Measurements from ENCODE around the gene AMBRA1.

Gene AMBRA1

GRCh38 chr11:46480909-46481308, 112.9 kb downstream of the AMBRA1 start:
- TF ChIP-seq CTCF (conservative IDR thresholded peaks at IDR 0.05): no peak
- no peak overlapping the region for H3K27ac ChIP-seq

DNA sequence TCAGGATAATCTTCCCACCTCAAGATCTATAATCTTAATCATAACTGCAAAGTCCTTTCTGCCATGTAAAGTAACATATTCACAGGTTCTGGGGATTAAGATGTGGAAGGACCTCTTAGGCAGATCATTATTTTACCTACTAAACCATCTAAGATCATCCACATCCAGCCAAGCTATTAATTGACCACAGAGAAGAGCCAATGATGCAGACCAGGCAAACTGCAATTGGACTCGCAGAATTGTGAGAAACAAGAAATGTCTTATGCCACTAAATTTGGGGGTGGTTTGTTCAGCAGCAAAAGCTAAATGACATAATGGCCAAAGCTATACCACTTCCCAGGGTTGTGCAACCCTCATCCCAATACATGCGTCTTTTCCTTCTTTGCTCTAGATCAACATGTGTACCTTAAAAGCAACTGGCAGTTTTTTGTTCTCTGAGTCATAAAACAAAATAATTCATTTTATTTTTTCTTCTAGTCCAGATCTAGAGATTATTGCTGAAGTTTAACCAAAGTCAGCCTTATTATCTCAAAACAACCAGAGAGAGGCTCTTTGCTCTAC, 113.6 kb downstream of the AMBRA1 start:
- no peak for TF ChIP-seq CTCF (conservative IDR thresholded peaks at IDR 0.05)
- H3K27ac ChIP-seq: no peak overlapping the region

DNA sequence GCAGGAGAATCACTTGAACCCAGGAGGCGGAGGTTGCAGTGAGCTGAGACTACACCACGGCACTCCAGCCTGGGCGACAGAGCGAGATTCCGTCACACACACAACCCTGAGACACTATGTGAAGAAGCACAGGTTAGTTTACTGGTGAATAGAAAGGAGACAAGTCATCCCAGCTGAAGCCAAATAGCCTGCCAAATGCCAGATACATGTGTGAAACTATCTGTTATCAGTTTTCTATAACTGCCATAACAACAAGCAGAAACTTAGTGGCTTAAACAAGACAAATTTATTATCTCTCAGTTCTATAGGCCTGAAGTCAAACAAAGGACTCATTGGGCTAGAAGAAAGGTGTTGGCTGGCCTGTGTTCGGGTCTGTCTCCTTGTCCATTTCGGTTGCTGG, 114.2 kb downstream of the AMBRA1 start:
- no peak for TF ChIP-seq CTCF (conservative IDR thresholded peaks at IDR 0.05)
- no peak overlapping the region for H3K27ac ChIP-seq

DNA sequence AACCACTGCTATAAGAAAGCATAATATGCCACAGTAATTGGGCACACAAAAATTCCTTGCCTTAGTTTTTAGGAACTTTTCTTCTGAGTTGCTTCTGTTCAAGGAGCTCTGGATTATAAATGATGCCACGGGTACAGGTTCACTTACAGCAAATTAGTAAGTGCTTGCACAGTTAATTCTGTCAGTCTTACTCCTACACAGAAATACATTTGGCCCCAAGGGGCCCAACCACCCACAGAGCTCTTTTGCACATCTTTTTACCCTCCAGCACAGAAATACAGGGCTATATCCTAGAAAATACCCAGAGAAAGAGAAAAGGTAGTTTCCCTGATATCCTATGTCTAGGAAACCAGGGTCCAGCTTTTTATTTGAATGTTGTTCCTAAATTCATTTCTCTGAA, 115.6 kb downstream of the AMBRA1 start:
- H3K27ac ChIP-seq: no peak overlapping the region
- TF ChIP-seq CTCF (conservative IDR thresholded peaks at IDR 0.05): no peak

GRCh38 chr11:46477136-46477535, 116.7 kb downstream of the AMBRA1 start:
- no peak for TF ChIP-seq CTCF (conservative IDR thresholded peaks at IDR 0.05)
- H3K27ac ChIP-seq: no peak overlapping the region

DNA sequence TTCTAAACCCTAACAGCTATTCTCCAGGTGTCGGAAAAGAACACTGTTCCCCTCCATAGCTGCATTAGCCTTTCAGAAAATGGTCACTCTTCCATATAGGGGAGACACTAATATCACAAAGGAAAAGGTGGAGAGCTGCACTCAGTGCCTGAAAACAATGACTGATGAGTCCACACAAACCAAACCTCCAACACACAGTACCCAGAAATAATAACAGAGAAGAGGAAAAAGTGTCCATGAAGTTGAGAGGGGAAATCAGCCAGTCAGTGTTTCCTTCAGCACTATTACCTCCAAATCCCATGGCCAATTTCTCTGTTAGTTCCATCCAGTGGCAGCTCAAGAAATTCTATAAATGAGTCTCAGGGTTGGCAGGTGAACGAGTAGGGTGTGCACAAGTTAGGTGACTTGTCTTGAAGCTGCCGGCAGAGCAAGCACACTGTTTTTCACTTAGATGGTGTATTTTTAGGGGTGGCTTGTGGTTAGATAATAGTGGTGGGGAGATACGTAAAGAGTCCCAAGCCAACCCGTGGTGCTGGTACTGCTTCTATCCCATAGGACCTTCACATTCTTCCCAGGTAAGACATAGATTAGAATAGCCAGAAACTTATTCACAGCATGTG, 117.8 kb downstream of the AMBRA1 start:
- TF ChIP-seq CTCF (conservative IDR thresholded peaks at IDR 0.05): no peak
- H3K27ac ChIP-seq: no peak overlapping the region

- H3K27ac ChIP-seq: no peak overlapping the region
- no peak for TF ChIP-seq CTCF (conservative IDR thresholded peaks at IDR 0.05)
Observed at GRCh38 chr11:46475051-46475925, 118.5 kb downstream of the AMBRA1 start.

All from VCaP (cell line).